Right hindlimb (tissue), 1 donor: ENCODE measurements around the gene CHAF1A.

Source experiments
- DNase-seq: peaks from one replicate; pipeline ENCODE4 v3.0.0-alpha.2; 2018

The CHAF1A gene

DNA sequence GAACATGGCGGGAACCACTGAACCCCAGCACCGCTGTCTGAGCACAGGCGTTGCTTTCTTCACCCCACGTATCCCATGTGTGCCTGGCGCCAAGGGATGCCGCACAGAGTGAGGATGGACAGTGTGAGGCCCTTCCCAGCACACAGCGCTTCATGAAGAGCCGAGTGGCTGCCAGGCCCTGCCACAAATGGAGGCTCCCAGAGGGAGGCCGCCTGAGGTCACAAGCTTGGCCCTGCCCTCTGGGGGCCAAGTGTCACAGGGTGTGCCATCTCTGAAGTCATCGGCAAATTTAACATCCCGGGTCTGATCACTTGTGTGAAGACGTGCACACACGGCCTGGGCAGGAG, 34.7 kb upstream of the CHAF1A start:
- DNase-seq: peak; percentile 18

- DNase-seq: peak; percentile 54
Observed at GRCh38 chr19:4368128-4368820, 34.2 kb upstream of the CHAF1A start.

- peak; percentile 50 for DNase-seq
Observed at GRCh38 chr19:4369109-4369887, 33.1 kb upstream of the CHAF1A start.

- peak; percentile 58 for DNase-seq
Observed at GRCh38 chr19:4369888-4370260, 32.6 kb upstream of the CHAF1A start.

DNA sequence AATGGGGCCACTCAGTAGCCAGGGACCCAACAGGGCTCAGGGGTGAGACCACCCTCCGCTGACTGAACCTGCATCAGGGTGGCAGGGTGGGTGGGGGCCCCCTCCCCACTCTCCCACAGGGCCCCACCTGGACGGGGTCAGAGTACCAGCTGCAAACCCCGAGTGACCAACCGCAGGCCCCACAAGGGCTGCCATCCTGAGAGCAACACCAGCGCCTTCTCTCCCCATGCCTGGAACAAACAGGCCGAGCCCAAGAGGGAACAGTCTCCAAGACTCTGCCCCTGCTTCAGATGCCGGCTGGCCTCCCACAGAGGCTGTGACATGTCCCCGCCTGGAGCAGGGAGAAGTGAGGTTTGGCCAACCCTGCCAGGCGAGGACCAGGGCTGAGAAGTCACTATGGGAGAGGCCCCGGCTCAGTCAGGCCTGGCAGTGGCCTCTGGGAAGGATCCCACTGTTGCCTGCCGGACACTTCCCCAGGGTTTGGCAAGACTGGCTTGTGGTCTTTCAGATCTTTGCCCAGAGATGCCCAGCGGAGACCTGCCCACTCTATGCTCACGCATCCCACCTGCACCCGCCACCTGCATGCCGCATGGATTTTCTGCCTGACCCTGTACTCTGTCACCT, 31.9 kb upstream of the CHAF1A start:
- peak; percentile 25 for DNase-seq

- DNase-seq: peak; percentile 76
Observed at GRCh38 chr19:4371247-4372164, 30.9 kb upstream of the CHAF1A start.

DNA sequence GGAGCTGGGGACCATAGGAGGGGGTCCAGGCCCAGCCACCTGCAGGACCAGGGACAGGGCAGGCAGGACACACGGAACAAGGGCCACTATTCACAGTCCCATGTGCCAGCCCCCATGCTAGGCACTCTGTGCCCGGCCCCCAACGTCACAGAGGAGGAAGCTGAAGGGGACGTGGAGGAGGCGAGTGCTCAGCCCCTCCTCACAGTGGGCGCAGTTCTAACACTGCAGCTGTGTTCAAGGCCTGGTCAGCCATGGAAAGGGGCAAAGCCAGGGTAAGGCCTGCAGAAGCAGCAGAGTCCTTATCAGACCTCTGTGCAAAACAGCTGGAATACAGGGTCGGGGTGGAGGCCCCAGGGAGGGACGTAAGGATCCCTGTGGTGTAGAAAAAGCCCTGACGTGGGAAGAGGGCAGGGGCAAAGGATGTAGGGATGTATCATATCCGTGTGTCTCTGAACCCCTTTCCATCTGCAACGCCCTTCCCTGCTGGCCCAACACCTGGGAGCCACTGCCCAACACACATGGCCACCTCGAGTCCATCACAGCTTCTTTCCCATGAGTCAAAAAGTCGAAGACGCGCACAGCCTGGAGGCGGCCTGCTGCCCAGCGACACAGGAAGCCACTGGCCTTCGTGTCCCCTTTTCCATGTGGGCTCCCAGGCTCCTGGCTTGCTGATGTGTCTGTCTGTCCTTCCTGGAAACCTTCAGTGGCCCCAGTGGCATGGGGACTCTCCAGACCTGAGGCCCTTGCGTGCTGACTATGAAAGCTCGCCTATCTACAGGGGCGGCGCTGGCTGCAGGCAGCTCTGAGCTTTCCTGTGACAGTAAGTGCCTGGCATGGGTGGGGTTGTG, 30.1 kb upstream of the CHAF1A start:
- DNase-seq: no peak

DNA sequence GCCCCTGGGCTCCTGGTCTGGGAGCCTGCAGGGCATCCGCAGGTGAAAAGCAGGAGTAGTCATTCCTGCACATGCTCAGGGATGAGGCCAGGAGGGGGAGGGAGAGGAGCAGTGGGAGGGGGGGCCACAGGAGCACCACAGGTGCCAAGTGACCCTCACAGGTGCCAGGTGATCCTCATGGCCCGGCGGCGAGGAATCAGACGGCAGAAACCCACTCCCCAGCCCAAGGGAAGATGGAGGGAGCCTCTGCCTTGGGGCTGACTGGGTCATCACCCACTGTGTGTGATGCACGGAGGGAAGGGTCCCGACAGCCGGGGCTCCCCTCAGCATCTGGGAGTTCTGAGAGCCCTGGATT, 29.4 kb upstream of the CHAF1A start:
- DNase-seq: peak; percentile 18

GRCh38 chr19:4373601-4374497, 28.6 kb upstream of the CHAF1A start:
- DNase-seq: peak; percentile 52

GRCh38 chr19:4374498-4375163, 27.8 kb upstream of the CHAF1A start:
- peak; percentile 50 for DNase-seq

GRCh38 chr19:4375164-4376027, 27.0 kb upstream of the CHAF1A start:
- DNase-seq: peak; percentile 53

DNA sequence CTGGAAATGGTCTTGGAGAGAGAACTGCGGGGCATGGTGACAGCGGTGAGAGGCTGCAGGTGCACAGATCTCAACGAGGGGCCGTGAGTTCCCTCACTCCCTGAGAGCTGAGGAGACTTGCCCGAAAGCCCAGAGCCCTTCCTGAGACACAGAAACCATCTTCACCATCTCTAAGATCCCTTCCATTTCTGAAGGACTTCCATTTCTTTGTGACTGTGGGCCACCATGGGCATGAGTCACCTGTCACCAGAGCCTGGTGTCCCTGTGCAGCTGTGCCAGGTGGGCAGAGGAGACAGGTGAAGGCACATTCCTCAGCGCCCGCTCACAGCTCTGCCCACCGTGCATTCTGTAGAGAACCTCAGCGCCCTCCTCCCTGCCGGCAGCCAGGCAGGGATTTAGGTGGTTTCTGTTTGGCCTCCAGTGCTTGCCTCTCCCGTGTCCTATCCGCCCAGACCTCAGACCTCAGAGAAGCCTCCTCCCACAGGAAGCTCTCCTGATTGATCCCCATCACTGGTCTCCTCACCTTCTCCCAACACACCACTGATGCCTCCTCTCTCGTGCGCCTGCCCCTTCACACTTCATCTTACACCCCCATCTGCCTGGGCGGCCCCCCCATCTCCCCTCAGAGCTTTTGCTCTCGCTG, 26.3 kb upstream of the CHAF1A start:
- no peak for DNase-seq

- DNase-seq: no peak
Observed at GRCh38 chr19:4376671-4376990, 25.8 kb upstream of the CHAF1A start.

DNA sequence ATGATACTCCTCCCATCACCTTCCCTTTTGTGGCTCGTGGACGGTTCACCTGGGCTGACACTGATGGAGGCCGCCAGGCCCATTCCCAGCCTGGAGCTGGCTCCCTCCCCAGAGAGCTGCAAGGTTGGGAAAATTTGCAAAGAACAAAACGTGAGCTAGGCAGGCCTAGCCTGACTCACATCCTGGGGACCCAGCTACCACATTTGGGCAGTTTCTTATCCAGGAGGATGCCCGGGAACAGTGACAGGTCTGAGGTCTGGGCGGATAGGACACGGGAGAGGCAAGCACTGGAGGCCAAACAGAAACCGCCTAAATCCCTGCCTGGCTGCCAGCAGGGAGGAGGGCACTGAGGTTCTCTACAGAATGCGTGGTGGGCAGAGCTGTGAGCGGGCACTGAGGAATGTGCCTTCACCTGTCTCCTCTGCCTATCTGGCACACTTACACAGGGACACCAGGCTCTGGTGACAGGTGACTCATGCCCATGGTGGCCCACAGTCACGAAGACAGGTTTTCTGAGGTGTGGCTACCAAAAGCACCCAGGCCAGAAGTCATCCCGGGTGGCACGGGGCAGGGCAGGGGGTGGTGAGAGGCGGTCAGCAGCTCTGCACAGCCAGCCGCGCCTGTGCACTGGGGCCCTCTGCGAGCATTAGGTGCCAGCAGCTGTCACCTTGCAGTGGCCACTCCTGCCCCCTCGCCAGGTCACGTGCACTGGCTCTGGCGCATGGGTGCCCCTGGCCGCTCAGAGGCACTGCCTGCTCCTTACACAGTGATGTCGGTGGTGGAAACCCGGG, 25.3 kb upstream of the CHAF1A start:
- no peak for DNase-seq

DNA sequence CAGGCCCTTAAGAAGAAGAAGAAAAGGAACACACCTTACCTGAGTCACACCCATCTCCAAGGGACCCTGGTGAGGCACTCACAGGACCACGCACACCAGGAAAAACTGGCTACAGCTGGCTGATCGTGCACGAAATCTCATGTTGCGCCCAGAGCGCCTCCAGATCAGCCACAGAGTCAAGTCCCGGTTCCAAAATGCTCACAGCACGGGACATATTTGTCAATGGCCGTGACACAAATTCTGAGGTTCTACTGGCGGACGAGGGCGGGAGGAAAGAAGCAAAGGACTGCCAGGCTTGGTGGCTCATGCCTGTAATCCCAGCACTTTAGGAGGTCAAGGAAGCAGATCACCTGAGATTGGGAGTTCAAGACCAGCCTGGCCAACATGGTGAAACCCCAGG, 23.6 kb upstream of the CHAF1A start:
- DNase-seq: no peak

- peak; percentile 60 for DNase-seq
Observed at GRCh38 chr19:4379383-4380253, 22.8 kb upstream of the CHAF1A start.

GRCh38 chr19:4380254-4380727, 22.1 kb upstream of the CHAF1A start:
- peak; percentile 41 for DNase-seq
